GM12891 (cell line): Measurements from ENCODE around the gene ADAMTSL1.

Experiments
- DNase-seq: peaks from one replicate; pipeline ENCODE4 v3.0.0; 2011; ENCODE audit warnings: low spot score; ENCODE audit not compliant: insufficient read length
- FAIRE-seq: peaks from 2 replicates; lab custom pipeline; 2011; peaks lifted over from hg19 to GRCh38; lab: Jason Lieb, UNC
- PAX5 ChIP-seq: IDR thresholded peaks from 2 replicates; pipeline ENCODE4 v1.6.1; 2011; ENCODE audit warnings: low read length, moderate library complexity, mild to moderate bottlenecking; ENCODE audit not compliant: insufficient read depth, severe bottlenecking
- POLR2A ChIP-seq: IDR thresholded peaks from 2 replicates; pipeline ENCODE4 v1.6.1; 2011; ENCODE audit warnings: low read depth, low read length, control low read depth
- POLR2AphosphoS5 ChIP-seq: IDR thresholded peaks from 2 replicates; pipeline ENCODE4 v1.6.1; 2011; ENCODE audit warnings: low read depth, low read length, control low read depth
- POU2F2 ChIP-seq: IDR thresholded peaks from 2 replicates; pipeline ENCODE4 v1.6.1; 2011; ENCODE audit warnings: low read depth, mild to moderate bottlenecking, control low read depth, low read length, moderate library complexity
- SPI1 ChIP-seq: IDR thresholded peaks from 2 replicates; pipeline ENCODE4 v1.6.1; 2011; ENCODE audit warnings: low read depth, low read length, control low read depth
- TAF1 ChIP-seq: IDR thresholded peaks from 2 replicates; pipeline ENCODE4 v1.6.1; 2011; ENCODE audit warnings: low read depth, low read length, control low read depth

ADAMTSL1 gene

DNA sequence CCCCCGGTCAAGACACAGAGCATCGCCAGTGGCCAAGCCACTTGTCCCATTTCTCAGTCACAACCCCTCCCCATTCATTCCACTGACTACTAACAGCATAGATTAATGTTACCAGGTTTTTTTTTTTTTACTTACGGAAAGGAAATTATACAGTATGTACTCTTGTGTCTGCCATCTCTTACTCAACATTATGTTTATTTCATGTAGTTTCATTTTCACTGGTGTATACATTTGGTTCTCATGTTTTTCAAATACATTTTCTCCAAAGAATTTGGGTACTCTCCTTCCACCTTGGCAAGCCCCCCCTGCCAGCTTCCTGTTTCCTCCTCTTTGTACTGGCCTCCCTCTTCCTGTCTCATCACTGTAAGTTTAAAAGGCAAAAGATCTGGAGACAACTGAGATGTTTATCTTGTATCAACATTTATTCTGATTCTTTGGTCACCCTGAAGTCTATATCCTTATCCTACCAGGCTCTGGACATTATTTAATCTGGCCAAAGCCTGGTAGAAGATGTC lies 351.8 kb downstream of the ADAMTSL1 start:
- FAIRE-seq (no peak), DNase-seq (no peak)
- no peak for TF ChIP-seq PAX5
- TF ChIP-seq TAF1: no peak
- TF ChIP-seq SPI1: no peak
- TF ChIP-seq POU2F2: no peak
- no peak for TF ChIP-seq POLR2A
- TF ChIP-seq POLR2AphosphoS5: no peak

DNA sequence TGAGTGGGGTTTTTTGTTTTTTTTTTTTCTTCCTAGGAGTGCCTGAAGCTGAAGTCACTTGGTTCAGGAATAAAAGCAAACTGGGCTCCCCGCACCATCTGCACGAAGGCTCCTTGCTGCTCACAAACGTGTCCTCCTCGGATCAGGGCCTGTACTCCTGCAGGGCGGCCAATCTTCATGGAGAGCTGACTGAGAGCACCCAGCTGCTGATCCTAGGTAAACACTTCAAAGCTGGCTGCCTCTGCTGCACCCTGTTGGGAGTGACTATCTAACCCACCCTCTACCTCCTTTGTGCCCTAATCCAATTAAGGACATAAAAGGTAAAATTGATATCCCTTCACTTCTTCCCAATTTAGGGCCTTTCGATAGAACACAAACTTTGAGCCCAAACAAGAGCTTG lies 352.3 kb downstream of the ADAMTSL1 start:
- TF ChIP-seq POLR2AphosphoS5 (no peak), SPI1 (no peak), POU2F2 (no peak), PAX5 (no peak), POLR2A (no peak), TAF1 (no peak)
- no peak for FAIRE-seq
- no peak for DNase-seq

GRCh38 chr9:18829066-18829465 lies 355.1 kb downstream of the ADAMTSL1 start:
- no peak for DNase-seq
- TF ChIP-seq POLR2AphosphoS5: no peak
- no peak for TF ChIP-seq PAX5
- TF ChIP-seq POU2F2: no peak
- no peak for TF ChIP-seq POLR2A
- TF ChIP-seq TAF1: no peak
- no peak for TF ChIP-seq SPI1

GRCh38 chr9:18829873-18830272 lies 355.9 kb downstream of the ADAMTSL1 start:
- TF ChIP-seq POLR2AphosphoS5 (no peak), PAX5 (no peak), POU2F2 (no peak), TAF1 (no peak), POLR2A (no peak), SPI1 (no peak)
- DNase-seq: no peak
- FAIRE-seq: no peak

More at GRCh38 chr9:18829066-18829465, 355.1 kb downstream of the ADAMTSL1 start:
- FAIRE-seq: no peak

DNA sequence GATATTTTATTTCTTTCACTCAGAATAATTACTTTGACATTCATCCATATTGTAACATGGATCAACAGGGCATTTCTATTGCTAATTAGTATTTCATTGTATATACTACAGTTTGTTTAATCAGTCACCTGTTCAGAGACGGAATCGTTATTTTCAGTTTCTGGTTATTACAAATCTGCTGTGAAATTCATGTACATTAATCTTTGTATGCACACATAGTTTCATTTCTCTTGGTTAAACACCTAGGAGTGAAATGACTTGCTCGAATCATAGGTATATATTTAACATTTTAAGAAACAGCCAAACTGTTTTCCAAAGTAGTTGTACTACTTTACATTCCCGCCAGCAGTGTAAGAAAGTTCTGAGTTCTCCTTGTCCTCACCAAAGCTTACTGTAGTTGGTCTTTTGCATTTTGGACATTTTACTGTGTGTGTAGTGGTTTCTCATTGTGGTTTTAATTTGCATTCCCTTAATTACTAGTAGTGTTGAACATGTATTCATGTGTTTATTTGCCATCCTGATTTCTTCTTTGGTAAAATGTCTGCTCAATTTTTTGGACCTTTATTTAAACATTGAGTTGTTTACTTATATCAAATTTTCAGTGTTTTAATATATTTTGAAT lies 360.9 kb downstream of the ADAMTSL1 start:
- no peak for FAIRE-seq
- TF ChIP-seq POLR2A (no peak), POU2F2 (no peak)
- DNase-seq: no peak

GRCh38 chr9:18837402-18837801 lies 363.4 kb downstream of the ADAMTSL1 start:
- no peak for DNase-seq
- FAIRE-seq: no peak
- TF ChIP-seq POU2F2 (no peak), POLR2A (no peak), PAX5 (no peak), SPI1 (no peak), TAF1 (no peak), POLR2AphosphoS5 (no peak)

DNA sequence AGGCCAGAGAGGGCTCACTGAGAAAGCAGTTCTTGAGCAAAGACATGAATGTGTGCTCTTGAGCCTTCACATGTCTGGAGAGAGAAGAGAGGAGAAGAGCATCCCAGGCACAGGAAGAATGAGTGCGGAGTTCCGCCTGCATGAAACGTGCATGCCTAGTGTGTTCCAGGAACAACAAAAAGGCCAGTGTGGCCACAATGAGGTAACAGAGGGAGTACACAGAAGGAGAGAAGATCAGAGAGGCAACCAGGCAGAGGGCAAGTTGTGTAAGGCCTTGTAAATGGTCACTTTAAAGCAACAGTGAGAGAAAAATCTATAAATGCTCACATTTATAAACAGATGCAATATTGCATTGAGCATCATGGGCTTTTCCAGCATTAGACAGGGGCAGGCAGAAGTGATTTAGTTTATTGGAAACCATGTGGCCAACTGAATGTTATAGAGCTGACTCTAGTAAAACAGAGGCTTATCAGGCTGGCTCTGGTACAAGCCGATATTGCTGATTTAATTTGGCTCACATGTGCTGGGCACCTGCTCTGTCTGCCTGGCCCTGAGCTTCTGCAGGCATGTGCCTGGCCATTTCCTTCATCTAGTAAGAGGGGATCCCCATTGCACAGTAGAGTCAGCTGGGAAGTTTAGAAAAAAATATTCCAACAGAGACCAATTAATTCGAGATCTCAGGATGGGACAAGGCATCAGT lies 373.8 kb downstream of the ADAMTSL1 start:
- no peak for FAIRE-seq
- DNase-seq: no peak
- TF ChIP-seq POLR2A: no peak
- no peak for TF ChIP-seq SPI1
- TF ChIP-seq PAX5: no peak
- no peak for TF ChIP-seq POU2F2
- no peak for TF ChIP-seq POLR2AphosphoS5
- TF ChIP-seq TAF1: no peak

GRCh38 chr9:18848657-18849056 lies 374.7 kb downstream of the ADAMTSL1 start:
- TF ChIP-seq PAX5: no peak
- TF ChIP-seq POLR2A: no peak
- TF ChIP-seq POU2F2: no peak
- TF ChIP-seq SPI1: no peak
- TF ChIP-seq TAF1: no peak
- DNase-seq (no peak), FAIRE-seq (no peak)

GRCh38 chr9:18849270-18849669 lies 375.3 kb downstream of the ADAMTSL1 start:
- no peak for TF ChIP-seq POLR2AphosphoS5
- FAIRE-seq (no peak), DNase-seq (no peak)
